D721Med (cell line): Measurements from ENCODE around the gene CHST1.

Experiments
- DNase-seq: peaks from one replicate; pipeline ENCODE4 v3.0.0; 2011; ENCODE audit warnings: low spot score; ENCODE audit not compliant: insufficient read length
- FAIRE-seq: peaks from 2 replicates; lab custom pipeline; 2011; peaks lifted over from hg19 to GRCh38; lab: Jason Lieb, UNC
- CTCF ChIP-seq: IDR thresholded peaks from 2 replicates; pipeline ENCODE4 v1.5.1; 2012; ENCODE audit warnings: mild to moderate bottlenecking, control low read depth; ENCODE audit not compliant: insufficient read depth; ENCODE audit errors: missing control alignments

CHST1 gene

GRCh38 chr11:45622283-45622682 lies 43.1 kb downstream of the CHST1 start:
- no peak for TF ChIP-seq CTCF
- no peak for FAIRE-seq
- DNase-seq = no peak

- TF ChIP-seq CTCF = no peak
- no peak for FAIRE-seq
- no peak for DNase-seq
Measured at GRCh38 chr11:45621588-45621987, 43.8 kb downstream of the CHST1 start.

- no peak for FAIRE-seq
- DNase-seq = no peak
- TF ChIP-seq CTCF = no peak
Measured at GRCh38 chr11:45620243-45620642, 45.2 kb downstream of the CHST1 start.

- no peak for DNase-seq
- no peak for FAIRE-seq
- TF ChIP-seq CTCF = no peak
Measured at GRCh38 chr11:45618897-45619296, 46.5 kb downstream of the CHST1 start.

- DNase-seq (no peak), FAIRE-seq (no peak)
- no peak for TF ChIP-seq CTCF
Measured at GRCh38 chr11:45617871-45618601, 47.4 kb downstream of the CHST1 start.

GRCh38 chr11:45616802-45617549 lies 48.4 kb downstream of the CHST1 start:
- no peak for FAIRE-seq

More at GRCh38 chr11:45616802-45617549, 48.4 kb downstream of the CHST1 start:
- TF ChIP-seq CTCF = no peak
- DNase-seq = no peak
